ENCODE measurements around the gene WHAMM.

WHAMM gene

GRCh38 chr15:82835391-82835917 lies 26.0 kb downstream of the WHAMM start:
- TF ChIP-seq FOXP2 (optimal IDR thresholded peaks at IDR 0.05; ENCODE audit: borderline replicate concordance, extremely low read depth, extremely low read length, insufficient read depth) (no peak), SIN3A (IDR thresholded peaks at IDR 0.05; ENCODE audit: borderline replicate concordance, insufficient read depth, low read length) (no peak), TAF1 (IDR thresholded peaks at IDR 0.05; ENCODE audit: borderline replicate concordance, insufficient read depth, low read length) (no peak), POLR2AphosphoS5 (IDR thresholded peaks at IDR 0.05; ENCODE audit: low read depth, low read length) (no peak)
- TF ChIP-seq, protein P1, sequence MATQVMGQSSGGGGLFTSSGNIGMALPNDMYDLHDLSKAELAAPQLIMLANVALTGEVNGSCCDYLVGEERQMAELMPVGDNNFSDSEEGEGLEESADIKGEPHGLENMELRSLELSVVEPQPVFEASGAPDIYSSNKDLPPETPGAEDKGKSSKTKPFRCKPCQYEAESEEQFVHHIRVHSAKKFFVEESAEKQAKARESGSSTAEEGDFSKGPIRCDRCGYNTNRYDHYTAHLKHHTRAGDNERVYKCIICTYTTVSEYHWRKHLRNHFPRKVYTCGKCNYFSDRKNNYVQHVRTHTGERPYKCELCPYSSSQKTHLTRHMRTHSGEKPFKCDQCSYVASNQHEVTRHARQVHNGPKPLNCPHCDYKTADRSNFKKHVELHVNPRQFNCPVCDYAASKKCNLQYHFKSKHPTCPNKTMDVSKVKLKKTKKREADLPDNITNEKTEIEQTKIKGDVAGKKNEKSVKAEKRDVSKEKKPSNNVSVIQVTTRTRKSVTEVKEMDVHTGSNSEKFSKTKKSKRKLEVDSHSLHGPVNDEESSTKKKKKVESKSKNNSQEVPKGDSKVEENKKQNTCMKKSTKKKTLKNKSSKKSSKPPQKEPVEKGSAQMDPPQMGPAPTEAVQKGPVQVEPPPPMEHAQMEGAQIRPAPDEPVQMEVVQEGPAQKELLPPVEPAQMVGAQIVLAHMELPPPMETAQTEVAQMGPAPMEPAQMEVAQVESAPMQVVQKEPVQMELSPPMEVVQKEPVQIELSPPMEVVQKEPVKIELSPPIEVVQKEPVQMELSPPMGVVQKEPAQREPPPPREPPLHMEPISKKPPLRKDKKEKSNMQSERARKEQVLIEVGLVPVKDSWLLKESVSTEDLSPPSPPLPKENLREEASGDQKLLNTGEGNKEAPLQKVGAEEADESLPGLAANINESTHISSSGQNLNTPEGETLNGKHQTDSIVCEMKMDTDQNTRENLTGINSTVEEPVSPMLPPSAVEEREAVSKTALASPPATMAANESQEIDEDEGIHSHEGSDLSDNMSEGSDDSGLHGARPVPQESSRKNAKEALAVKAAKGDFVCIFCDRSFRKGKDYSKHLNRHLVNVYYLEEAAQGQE (IDR thresholded peaks at IDR 0.05; ENCODE audit: insufficient read depth in 1 of 2, low read depth in 2 of 2, low read length in 2 of 2): no peak

DNA sequence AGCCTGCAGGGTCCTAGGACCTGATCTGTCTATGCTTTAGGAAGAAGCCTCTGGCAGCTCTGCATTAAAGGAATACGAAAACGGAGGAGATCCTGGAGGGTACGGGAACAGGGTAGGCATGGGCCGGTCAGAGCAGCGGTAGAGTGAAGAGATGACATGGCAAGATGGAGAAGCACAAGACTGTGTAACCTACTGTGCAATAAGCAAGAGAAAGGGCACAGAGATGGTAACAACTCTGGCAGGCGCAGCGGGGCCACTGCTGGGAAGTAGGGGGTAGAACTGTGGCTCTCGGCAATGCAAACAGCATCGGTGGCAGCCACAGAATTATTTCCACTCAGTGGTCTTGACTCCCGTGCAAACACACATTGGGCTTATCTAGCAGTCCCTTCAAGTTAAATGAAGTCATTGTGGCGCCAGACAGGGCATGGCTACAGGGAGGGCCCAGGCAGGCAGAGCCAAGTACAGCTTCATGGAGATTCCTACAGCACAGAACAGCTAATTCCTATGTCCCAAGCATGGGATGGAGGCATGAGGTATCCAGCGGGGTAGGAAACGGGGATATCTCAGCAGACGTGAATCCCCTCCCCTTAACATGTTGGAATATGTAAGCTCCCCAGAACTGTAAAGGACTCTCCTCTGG lies 28.8 kb downstream of the WHAMM start:
- TF ChIP-seq TAF1 (IDR thresholded peaks at IDR 0.05; ENCODE audit: borderline replicate concordance, insufficient read depth, low read length) (no peak), POLR2AphosphoS5 (IDR thresholded peaks at IDR 0.05; ENCODE audit: low read depth, low read length) (no peak), FOXP2 (optimal IDR thresholded peaks at IDR 0.05; ENCODE audit: borderline replicate concordance, extremely low read depth, extremely low read length, insufficient read depth) (no peak), SIN3A (IDR thresholded peaks at IDR 0.05; ENCODE audit: borderline replicate concordance, insufficient read depth, low read length) (no peak)
- TF ChIP-seq, protein P1 (IDR thresholded peaks at IDR 0.05; ENCODE audit: insufficient read depth in 1 of 2, low read depth in 2 of 2, low read length in 2 of 2): no peak

- TF ChIP-seq SIN3A (IDR thresholded peaks at IDR 0.05; ENCODE audit: borderline replicate concordance, insufficient read depth, low read length) (no peak), POLR2AphosphoS5 (IDR thresholded peaks at IDR 0.05; ENCODE audit: low read depth, low read length) (no peak), FOXP2 (optimal IDR thresholded peaks at IDR 0.05; ENCODE audit: borderline replicate concordance, extremely low read depth, extremely low read length, insufficient read depth) (no peak), TAF1 (IDR thresholded peaks at IDR 0.05; ENCODE audit: borderline replicate concordance, insufficient read depth, low read length) (no peak)
- TF ChIP-seq, protein P1 (IDR thresholded peaks at IDR 0.05; ENCODE audit: insufficient read depth in 1 of 2, low read depth in 2 of 2, low read length in 2 of 2): no peak
Observed at GRCh38 chr15:82839136-82839535, 29.7 kb downstream of the WHAMM start.

GRCh38 chr15:82840166-82840565 lies 30.7 kb downstream of the WHAMM start:
- TF ChIP-seq, protein P1 (IDR thresholded peaks at IDR 0.05; ENCODE audit: insufficient read depth in 1 of 2, low read depth in 2 of 2, low read length in 2 of 2): no peak
- TF ChIP-seq FOXP2 (optimal IDR thresholded peaks at IDR 0.05; ENCODE audit: borderline replicate concordance, extremely low read depth, extremely low read length, insufficient read depth) (no peak), TAF1 (IDR thresholded peaks at IDR 0.05; ENCODE audit: borderline replicate concordance, insufficient read depth, low read length) (no peak), SIN3A (IDR thresholded peaks at IDR 0.05; ENCODE audit: borderline replicate concordance, insufficient read depth, low read length) (no peak), POLR2AphosphoS5 (IDR thresholded peaks at IDR 0.05; ENCODE audit: low read depth, low read length) (no peak)
